Stimulated activated effector memory CD8-positive, alpha-beta T cell treated with anti-CD3 and anti-CD28 coated beads, Interleukin-12 subunit alpha, Interleukin-12 subunit beta, amount 100 ng/mL, for 72 hours (primary cell): ENCODE data around the gene CST1.
A peak's percentile ranks its signal among the peaks of the same experiment; 100 is the strongest.
"Not testable (repeated sequence)": the region's sequence is repeated elsewhere in the genome, so short reads cannot be mapped to it uniquely, and the experiment has no call there.

ENCODE experiments used
- ATAC-seq: fragments of 150-1000 bp; cut with Tn5 transposase; 2 replicates; pipeline ENCODE4 v1.10.0; 2021
- DNase-seq, 2 donors: peaks; one replicate each; pipeline ENCODE4 v3.0.0; 2021 to 2022; ENCODE audit warnings: low spot score in 2 of 2
- H3K27ac Mint-ChIP-seq: one replicate; pipeline ENCODE4 v1.8.0; 2022; ENCODE audit warnings: mild to moderate bottlenecking, mixed read lengths
- H3K36me3 Mint-ChIP-seq: one replicate; pipeline ENCODE4 v1.8.0; 2022; ENCODE audit warnings: mild to moderate bottlenecking, mixed read lengths
- H3K4me1 Mint-ChIP-seq: one replicate; pipeline ENCODE4 v1.8.0; 2022; ENCODE audit warnings: mixed read lengths
- H3K4me3 Mint-ChIP-seq: one replicate; pipeline ENCODE4 v1.8.0; 2022; ENCODE audit warnings: mild to moderate bottlenecking, mixed read lengths
- H3K9me3 Mint-ChIP-seq: one replicate; pipeline ENCODE4 v1.8.0; 2022; ENCODE audit warnings: mixed read lengths

CST1 gene, protein sequence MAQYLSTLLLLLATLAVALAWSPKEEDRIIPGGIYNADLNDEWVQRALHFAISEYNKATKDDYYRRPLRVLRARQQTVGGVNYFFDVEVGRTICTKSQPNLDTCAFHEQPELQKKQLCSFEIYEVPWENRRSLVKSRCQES

DNA sequence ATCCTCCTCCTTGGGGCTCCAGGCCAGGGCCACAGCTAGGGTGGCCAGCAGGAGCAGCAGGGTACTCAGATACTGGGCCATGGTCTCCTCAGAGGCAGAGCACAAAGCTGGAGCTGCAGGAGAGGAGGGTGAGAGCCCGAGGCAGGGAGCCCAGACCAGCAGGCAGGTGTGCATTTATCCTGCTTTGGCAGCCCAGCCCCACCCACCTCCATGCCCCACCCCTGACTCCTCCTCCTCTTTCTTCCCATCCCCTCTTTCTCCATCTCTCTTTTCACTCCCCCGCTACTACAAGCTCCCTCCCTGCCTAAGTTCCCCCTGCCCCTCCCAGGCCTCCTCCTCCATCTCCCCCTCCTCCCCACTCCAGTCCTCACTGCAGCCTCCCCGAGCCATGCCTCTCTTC, at the start of gene CST1:
CST1 (minus strand) TSS at position 150 of the 400 bp plus-strand sequence; CDS start at position 81, 69 bp downstream.
- H3K4me1 Mint-ChIP-seq, H3K9me3 Mint-ChIP-seq, ATAC-seq, H3K27ac Mint-ChIP-seq, H3K36me3 Mint-ChIP-seq, H3K4me3 Mint-ChIP-seq: not testable (repeated sequence)
- DNase-seq, result peak in 1 of 2 donors; percentile 20

- not testable (repeated sequence) for H3K4me3 Mint-ChIP-seq, H3K4me1 Mint-ChIP-seq, H3K36me3 Mint-ChIP-seq, H3K27ac Mint-ChIP-seq, H3K9me3 Mint-ChIP-seq
- DNase-seq, result peak in 1 of 2 donors; percentile 56
- peak; percentile 70 for ATAC-seq
Observed at GRCh38 chr20:23799216-23799847, 48.6 kb upstream of the CST1 start.

DNA sequence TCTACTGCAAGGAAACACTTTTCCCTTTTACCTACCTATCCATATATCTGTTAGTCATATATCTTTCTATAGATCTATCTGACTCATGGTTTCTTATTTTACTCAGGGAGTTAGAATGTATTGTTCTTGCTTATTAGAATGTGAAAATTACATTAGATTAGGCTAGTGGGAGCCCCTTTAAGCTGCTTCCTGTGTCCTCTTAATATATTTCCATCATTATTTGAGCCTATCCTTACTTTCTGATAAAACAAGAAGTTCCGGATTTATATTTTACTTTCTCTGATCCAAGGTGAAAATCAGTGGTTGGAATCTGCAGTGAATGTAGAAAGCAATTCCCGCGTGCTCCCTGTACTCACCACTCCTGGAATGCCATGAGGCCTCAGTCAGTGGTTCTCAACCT, 44.8 kb upstream of the CST1 start:
- DNase-seq, result no peak
- Mint-ChIP-seq H3K36me3 (no peaks in the 10 kb centered on the region), H3K27ac (no peak overlapping the region), H3K4me1 (no peaks in the 10 kb centered on the region), H3K9me3 (no peaks in the 10 kb centered on the region), H3K4me3 (no peak overlapping the region)
- no peak for ATAC-seq

DNA sequence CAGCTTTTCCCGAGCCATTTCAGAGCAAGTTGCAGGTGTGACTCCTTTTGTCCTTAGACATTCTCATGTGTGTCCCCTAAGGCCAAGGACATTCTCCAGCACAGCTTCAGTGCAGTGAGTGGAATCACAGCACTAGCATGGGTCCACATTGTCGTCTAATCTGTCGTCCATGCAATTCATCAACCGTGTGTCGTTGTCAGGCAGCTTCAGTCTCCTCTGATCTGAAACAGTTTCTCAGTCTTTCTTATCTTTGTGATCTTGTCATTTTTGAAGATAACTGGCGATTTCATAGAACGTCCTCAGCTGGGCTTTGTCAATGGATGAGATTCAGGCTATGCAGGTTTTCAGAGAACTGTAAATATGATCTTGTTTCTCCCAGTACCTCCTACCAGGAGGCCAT, 44.1 kb upstream of the CST1 start:
- Mint-ChIP-seq H3K9me3 (no peaks in the 10 kb centered on the region), H3K4me3 (no peak overlapping the region), H3K36me3 (no peaks in the 10 kb centered on the region), H3K27ac (no peak overlapping the region), H3K4me1 (no peaks in the 10 kb centered on the region)
- no peak for DNase-seq
- no peak for ATAC-seq

- ATAC-seq (no peak), DNase-seq (no peak)
- no peak overlapping the region for H3K4me3 Mint-ChIP-seq
- H3K27ac Mint-ChIP-seq, result no peak overlapping the region
- H3K36me3 Mint-ChIP-seq, result no peaks in the 10 kb centered on the region
- no peaks in the 10 kb centered on the region for H3K9me3 Mint-ChIP-seq
- H3K4me1 Mint-ChIP-seq, result no peaks in the 10 kb centered on the region
Observed at GRCh38 chr20:23794065-23794464, 43.3 kb upstream of the CST1 start.

DNA sequence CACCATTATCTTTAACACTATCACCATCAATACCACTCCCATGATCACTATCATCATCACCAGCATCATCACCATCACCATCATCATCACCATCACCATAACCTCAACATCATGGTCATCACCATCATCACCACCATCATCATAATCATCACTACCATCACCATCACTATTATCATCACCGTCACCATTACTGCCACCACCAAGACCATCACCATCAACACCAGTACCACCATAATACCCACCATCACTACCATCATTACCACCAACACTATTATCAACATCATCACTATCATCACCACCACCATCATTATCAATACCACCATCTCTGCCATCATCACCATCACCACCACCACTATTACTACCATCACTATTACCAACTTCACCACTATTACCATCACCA, 32.7 kb upstream of the CST1 start:
- Mint-ChIP-seq H3K36me3 (no peaks in the 10 kb centered on the region), H3K4me1 (no peaks in the 10 kb centered on the region), H3K4me3 (no peak overlapping the region), H3K9me3 (no peaks in the 10 kb centered on the region), H3K27ac (no peak overlapping the region)
- ATAC-seq (no peak), DNase-seq (no peak)

- no peak overlapping the region for H3K27ac Mint-ChIP-seq
- no peak overlapping the region for H3K4me3 Mint-ChIP-seq
- H3K4me1 Mint-ChIP-seq, result no peaks in the 10 kb centered on the region
- DNase-seq, result no peak
- peak; percentile 66 for ATAC-seq
- no peaks in the 10 kb centered on the region for H3K9me3 Mint-ChIP-seq
- H3K36me3 Mint-ChIP-seq, result no peaks in the 10 kb centered on the region
Observed at GRCh38 chr20:23782366-23782983, 31.7 kb upstream of the CST1 start.

DNA sequence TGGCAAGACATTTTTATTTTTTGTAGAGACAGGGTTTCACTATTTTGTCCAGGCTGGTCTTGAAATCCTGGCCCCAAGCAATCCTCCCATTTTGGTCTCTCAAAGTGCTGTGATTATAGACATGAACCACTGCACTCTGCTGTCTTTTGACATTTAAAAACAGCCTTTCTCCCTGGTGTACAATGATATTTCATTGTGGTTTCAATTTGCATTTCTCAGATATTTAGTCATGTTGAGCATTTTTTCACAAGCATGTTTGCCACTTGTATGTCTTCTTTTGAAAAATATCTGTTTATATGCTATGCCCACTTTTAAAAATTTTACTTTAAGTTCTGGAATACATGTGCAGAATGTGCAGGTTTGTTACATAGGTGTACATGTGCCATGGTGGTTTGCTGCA, 27.9 kb upstream of the CST1 start:
- not testable (repeated sequence) for H3K36me3 Mint-ChIP-seq, DNase-seq, H3K4me1 Mint-ChIP-seq, H3K4me3 Mint-ChIP-seq, H3K27ac Mint-ChIP-seq, H3K9me3 Mint-ChIP-seq, ATAC-seq

DNA sequence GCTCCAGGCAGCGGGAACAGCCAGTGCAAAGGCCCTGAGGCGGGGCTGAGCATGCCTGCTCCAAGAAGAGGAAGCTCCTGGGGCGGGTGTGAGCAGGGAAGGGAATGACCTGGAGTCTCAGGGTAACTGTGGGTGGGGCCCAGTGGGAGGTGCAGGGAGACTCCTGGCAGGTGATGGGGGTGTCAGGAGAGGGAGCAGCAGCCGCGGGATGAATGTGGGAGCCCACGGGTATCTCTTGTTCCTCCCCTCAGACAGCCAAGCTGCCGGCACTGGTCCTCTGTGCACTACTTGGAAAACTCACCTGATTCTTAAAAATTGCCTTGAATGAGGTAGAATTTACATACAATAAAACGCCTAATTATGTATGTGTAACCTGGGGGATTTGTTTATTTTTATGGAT, 26.6 kb upstream of the CST1 start:
- H3K9me3 Mint-ChIP-seq, H3K4me3 Mint-ChIP-seq, H3K27ac Mint-ChIP-seq, H3K36me3 Mint-ChIP-seq, DNase-seq, H3K4me1 Mint-ChIP-seq, ATAC-seq: not testable (repeated sequence)

DNA sequence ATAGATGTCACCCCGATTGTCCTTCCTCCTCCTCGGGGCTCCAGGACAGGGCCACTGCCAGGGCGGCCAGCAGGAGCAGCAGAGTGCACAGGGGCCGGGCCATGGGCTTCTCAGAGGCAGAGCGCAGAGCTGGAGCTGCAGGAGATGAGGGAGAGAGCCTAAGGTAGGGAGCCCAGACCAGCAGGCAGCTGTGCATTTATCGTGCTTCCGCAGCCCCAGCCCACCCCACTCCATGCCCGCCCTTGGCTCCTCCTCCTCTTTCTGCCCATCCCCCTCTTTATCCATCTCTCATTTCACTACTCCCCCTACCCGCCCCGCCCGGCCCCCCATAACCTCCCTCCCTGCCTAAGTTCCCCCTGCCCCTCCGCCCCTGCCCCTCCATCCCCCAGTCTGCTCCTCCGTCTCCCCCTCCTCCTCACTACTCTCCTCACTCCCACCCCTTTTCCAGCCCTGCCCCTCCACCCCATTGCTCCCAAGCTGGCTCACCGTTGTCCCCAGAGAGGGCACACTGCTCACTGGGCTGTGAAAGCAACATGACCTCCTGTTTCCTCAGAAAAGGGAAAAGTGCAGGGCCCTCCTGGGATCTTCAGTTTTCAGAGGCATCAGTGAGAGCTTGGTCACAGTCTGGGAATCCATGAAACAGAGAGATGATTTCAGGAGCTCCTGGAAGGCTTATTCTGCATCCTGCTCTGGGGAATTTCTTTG, 25.5 kb upstream of the CST1 start:
- no peak for DNase-seq
- Mint-ChIP-seq H3K4me1 (no peaks in the 10 kb centered on the region), H3K27ac (no peak overlapping the region)

DNA sequence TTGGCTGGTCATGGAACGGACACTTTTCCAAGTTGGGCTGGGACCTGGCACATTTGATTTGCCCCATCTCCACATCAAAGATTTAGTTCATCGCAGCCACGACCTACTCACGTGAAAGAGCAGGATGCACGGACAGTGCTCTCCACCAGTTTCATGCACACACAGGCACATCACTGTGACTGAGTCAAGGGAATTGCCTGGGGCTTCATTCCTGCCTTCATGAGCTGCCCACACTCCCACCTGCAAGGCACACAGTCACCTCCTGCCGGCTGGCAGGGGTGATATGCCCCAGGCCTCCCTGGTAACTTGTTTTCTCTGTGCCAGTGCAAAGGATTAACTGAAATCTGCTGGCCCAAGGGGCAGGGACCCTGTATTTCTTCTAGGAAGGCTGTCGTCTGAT, 23.3 kb upstream of the CST1 start:
- no peaks in the 10 kb centered on the region for H3K9me3 Mint-ChIP-seq
- H3K4me3 Mint-ChIP-seq, result no peak overlapping the region
- no peak overlapping the region for H3K27ac Mint-ChIP-seq
- no peak for DNase-seq
- no peaks in the 10 kb centered on the region for H3K4me1 Mint-ChIP-seq
- no peaks in the 10 kb centered on the region for H3K36me3 Mint-ChIP-seq
- ATAC-seq, result no peak

More for the DNA sequence above, 25.5 kb upstream of the CST1 start:
- no peaks in the 10 kb centered on the region for H3K36me3 Mint-ChIP-seq
- no peak for ATAC-seq
- no peak overlapping the region for H3K4me3 Mint-ChIP-seq
- H3K9me3 Mint-ChIP-seq, result no peaks in the 10 kb centered on the region

DNA sequence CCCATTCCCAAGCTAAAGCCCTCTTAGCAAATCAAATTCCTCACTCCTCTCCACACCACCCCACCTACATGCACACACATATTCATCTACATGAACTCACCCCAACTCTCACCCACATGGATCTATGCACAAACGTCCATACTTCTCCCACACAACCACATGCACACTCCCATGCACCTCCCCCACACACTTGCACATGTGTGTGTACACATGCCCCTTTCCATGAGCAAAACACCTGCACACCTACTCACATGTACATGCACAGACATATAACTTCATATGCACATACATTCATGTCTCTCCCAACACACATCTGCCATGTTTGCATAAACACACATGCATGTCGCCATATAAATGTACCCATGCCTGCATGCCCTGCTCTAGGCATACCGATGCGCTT, 22.8 kb upstream of the CST1 start:
- Mint-ChIP-seq H3K9me3 (no peaks in the 10 kb centered on the region), H3K27ac (no peak overlapping the region), H3K4me1 (no peaks in the 10 kb centered on the region), H3K36me3 (no peaks in the 10 kb centered on the region), H3K4me3 (no peak overlapping the region)
- DNase-seq (no peak), ATAC-seq (no peak)

- DNase-seq (no peak), ATAC-seq (no peak)
- Mint-ChIP-seq H3K27ac (no peak overlapping the region), H3K4me1 (no peaks in the 10 kb centered on the region), H3K9me3 (no peaks in the 10 kb centered on the region), H3K4me3 (no peak overlapping the region), H3K36me3 (no peaks in the 10 kb centered on the region)
Observed at GRCh38 chr20:23773127-23773526, 22.4 kb upstream of the CST1 start.

GRCh38 chr20:23772074-23772473, 21.3 kb upstream of the CST1 start:
- ATAC-seq (no peak), DNase-seq (no peak)
- H3K4me3 Mint-ChIP-seq, result no peak overlapping the region
- no peaks in the 10 kb centered on the region for H3K9me3 Mint-ChIP-seq
- H3K27ac Mint-ChIP-seq, result no peak overlapping the region
- no peaks in the 10 kb centered on the region for H3K36me3 Mint-ChIP-seq
- no peaks in the 10 kb centered on the region for H3K4me1 Mint-ChIP-seq

DNA sequence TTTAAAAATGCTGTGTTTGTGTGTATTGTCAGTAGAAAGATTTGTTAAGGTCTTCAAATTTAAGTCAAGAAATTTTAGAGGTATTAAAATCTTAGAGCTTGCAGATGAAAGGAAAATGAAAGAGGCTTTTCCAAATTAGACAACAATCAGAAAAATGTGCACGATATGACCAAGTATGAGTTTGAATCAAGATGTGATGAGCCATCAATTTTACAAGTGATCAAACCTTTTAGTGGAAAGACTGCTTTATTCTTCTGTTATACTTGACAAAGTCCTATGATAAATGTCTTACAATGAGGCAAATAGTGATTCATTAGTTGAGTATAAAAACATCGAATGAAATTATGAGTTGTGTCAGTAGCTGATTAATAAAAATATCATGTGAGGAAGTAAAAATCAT, 19.6 kb upstream of the CST1 start:
- Mint-ChIP-seq H3K27ac (no peak overlapping the region), H3K4me1 (no peaks in the 10 kb centered on the region), H3K9me3 (no peaks in the 10 kb centered on the region), H3K4me3 (no peak overlapping the region), H3K36me3 (no peaks in the 10 kb centered on the region)
- ATAC-seq (no peak), DNase-seq (no peak)

DNA sequence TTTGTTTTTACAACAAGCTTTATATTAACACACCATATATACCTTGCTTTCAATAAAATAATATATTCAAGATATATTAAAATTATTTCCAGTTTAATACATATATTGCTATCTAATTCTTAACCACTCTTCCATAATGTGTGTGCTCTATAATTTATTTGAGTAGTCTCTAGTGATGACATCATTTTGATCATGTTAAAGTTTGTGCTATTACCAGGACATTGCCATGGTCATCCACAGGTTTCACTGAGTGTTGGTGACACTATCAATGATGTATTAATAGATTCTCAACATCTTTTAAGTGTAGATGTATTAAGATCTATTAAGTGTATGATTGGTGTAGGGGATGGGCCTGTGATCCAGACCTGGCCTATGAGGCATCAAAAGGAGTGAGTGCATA, 17.8 kb upstream of the CST1 start:
- not testable (repeated sequence) for H3K4me3 Mint-ChIP-seq, H3K9me3 Mint-ChIP-seq, H3K4me1 Mint-ChIP-seq, H3K27ac Mint-ChIP-seq, ATAC-seq, DNase-seq, H3K36me3 Mint-ChIP-seq
